Measurements from ENCODE around the gene LMF1. TPM values are rescaled to one million over a fixed set of nuclear protein-coding genes. Genes with fewer than 3 reads are reported as not detected.

LMF1 gene
- total RNA-seq, 4 donors from 2014 or later = 23.2 to 97.8 (median 89.1) TPM

DNA sequence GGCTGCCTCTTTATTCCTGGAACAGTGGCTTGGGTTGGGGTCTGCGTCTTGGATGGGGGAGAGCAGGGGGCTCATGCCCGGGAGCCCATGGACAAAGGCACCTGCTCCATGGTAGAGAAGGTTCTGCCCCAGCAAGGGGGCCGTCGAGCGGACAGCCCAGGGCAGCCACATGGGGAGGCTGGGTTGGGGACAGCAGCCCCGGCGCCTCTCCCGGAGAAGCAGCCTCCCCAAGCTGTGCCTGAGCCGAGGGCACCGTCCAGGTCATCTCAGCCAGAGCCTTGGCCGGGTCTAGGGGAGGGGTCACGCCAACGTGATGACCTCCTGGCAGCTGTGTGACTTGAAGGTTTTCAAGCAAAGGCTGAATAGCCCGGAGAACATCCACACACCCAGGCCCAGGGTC lies 137.4 kb downstream of the LMF1 start:
- 75 to 77% methylated on average over 6 to 12 of the region's 14 CpGs for WGBS, 2 donors
- TF ChIP-seq, protein P1, sequence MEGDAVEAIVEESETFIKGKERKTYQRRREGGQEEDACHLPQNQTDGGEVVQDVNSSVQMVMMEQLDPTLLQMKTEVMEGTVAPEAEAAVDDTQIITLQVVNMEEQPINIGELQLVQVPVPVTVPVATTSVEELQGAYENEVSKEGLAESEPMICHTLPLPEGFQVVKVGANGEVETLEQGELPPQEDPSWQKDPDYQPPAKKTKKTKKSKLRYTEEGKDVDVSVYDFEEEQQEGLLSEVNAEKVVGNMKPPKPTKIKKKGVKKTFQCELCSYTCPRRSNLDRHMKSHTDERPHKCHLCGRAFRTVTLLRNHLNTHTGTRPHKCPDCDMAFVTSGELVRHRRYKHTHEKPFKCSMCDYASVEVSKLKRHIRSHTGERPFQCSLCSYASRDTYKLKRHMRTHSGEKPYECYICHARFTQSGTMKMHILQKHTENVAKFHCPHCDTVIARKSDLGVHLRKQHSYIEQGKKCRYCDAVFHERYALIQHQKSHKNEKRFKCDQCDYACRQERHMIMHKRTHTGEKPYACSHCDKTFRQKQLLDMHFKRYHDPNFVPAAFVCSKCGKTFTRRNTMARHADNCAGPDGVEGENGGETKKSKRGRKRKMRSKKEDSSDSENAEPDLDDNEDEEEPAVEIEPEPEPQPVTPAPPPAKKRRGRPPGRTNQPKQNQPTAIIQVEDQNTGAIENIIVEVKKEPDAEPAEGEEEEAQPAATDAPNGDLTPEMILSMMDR (IDR thresholded peaks at IDR 0.05) = no peak
- TF ChIP-seq POLR2A (IDR thresholded peaks at IDR 0.05) = no peak
- no peaks in the 10 kb centered on the region for H3K36me3 ChIP-seq
- H3K4me3 ChIP-seq (replicated peaks in 1 of 3) = no peak overlapping the region
- H3K27me3 ChIP-seq = no peaks in the 10 kb centered on the region
- H3K9me3 ChIP-seq = no peaks in the 10 kb centered on the region
- H3K4me1 ChIP-seq = no peaks in the 10 kb centered on the region
- no peak overlapping the region for H3K27ac ChIP-seq
- DNase-seq = no peak
- intact Hi-C loops (cut with DNase I) = no loop called here

DNA sequence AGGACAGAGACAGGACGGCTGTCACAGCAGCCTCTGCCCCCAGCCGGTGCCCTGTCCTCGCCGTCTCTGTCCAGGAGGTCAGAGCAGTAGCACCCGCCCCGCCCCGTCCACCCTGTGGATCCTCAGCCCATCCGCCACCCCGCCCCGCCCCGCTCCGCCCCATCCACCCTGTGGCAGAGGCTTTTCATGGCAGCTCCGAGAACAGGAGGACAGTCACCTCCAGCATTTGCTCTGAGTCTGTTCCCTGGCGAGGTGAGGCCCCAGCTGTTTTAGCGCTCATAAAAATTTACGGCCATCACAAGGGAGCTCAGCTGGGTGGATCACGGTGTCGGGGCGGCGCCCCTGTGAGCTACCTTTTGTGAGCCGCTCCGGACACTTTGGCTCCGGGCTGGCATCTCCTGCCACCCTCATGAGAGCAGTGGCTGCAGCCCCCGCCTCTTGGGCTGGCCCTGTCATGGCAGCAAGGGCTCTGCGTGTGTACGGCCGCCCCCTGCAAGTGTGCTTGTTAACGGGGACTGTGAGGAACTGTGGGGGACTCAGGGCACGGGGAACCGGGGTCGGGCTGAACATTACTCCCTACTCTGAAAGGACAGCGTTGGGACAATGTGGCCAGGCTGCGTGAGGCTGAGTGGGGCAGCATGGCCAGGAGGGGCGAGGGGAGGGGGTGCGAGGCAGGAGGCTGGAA lies 138.0 kb downstream of the LMF1 start:
- Histone ChIP-seq H3K9me3 (no peaks in the 10 kb centered on the region), H3K4me3 (replicated peaks in 1 of 3) (no peak overlapping the region), H3K27ac (no peak overlapping the region), H3K4me1 (no peaks in the 10 kb centered on the region), H3K27me3 (no peaks in the 10 kb centered on the region), H3K36me3 (no peaks in the 10 kb centered on the region)
- no peak for TF ChIP-seq POLR2A (IDR thresholded peaks at IDR 0.05)
- TF ChIP-seq, protein P1 (IDR thresholded peaks at IDR 0.05) = no peak
- WGBS, 2 donors = 86 to 91% methylated on average over 23 to 27 of the region's 35 CpGs
- no peak for DNase-seq
- intact Hi-C loops (cut with DNase I) = no loop called here

DNA sequence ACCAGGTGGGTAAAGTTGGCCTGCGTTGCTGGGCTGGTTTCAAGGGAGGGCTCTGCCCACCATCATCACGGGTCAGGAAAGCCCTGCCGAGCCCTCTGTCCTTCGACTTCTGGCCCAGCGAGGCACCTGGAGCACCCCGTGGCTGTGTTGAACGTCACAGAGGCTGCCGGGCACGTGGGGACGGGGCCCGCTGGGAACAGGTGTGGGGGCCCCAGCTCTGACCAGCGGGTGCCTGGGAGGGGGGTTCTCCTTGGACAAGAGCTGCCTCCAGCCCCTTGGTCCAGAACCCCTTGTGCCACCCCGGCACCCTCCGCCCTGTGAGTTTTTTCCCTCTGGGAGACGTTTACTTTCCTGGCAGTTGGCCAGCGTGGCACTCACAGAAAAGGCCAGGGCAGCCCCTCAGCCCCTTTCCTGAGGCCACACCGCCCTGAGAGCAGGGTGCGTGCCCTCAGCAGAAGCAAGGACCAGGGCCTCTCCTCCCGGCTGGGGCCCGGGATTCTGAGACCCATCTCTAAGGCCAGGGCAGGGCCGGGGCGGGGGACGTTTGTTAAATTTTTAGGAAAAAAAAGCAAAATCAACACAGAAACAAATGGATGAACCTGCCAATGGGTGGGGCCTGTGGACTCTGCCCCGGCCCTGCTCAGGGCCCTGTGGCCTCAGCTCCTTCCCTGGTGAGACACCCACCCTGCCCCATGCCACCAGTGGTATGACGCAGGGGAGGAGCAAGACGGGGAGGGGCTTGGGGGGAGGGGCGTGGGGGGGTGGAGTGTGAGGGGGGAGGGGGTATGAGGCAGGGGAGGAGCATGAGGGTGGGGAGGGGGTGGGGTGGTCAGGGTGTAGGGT lies 139.0 kb downstream of the LMF1 start:
- Histone ChIP-seq H3K36me3 (no peaks in the 10 kb centered on the region), H3K27me3 (no peaks in the 10 kb centered on the region), H3K4me1 (no peaks in the 10 kb centered on the region), H3K4me3 (replicated peaks in 1 of 3) (no peak overlapping the region), H3K9me3 (no peaks in the 10 kb centered on the region), H3K27ac (no peak overlapping the region)
- intact Hi-C loops (cut with DNase I) = no loop called here
- TF ChIP-seq, protein P1 (IDR thresholded peaks at IDR 0.05) = no peak
- TF ChIP-seq POLR2A (IDR thresholded peaks at IDR 0.05) = no peak
- 54 to 72% methylated on average over 13 to 15 of the region's 27 CpGs for WGBS, 2 donors
- no peak for DNase-seq

DNA sequence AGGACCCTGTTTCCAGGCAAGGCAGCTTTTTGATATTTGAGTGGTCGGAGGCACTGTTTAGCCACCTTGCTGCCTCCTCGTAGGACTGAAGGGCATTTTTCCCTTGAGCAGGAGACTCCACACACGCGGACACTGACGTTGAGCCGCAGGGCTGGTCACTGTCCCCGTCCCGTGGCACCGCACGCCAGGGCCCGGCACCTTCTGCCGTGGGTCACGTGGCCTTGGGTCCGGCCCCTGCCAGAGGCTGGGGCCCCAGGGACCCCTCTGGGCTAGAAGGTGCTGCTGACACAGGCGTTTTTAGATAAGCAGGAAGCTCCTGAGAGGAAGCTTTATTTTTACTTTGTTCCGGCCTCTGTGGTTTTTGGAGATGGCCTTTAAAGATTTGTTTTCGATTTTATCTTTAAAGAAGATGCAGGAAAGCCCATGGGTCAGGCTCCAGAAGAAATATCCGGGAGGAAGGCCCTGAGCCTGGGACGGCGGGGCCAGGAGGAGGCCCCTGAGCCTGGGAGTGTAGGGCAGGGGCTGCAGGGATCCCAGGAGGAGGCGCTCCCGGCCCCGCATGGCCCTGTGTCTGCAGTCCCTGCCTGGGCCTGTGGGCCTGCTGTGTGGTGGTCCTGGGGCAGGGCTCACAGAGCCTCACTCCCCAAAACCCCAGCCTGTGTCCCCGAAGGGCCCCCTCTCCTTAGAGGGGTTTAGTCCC lies 139.8 kb downstream of the LMF1 start:
- Histone ChIP-seq H3K4me1 (no peaks in the 10 kb centered on the region), H3K36me3 (no peaks in the 10 kb centered on the region), H3K4me3 (replicated peaks in 1 of 3) (no peak overlapping the region), H3K27ac (no peak overlapping the region), H3K9me3 (no peaks in the 10 kb centered on the region), H3K27me3 (no peaks in the 10 kb centered on the region)
- intact Hi-C loops (cut with DNase I) = no loop called here
- DNase-seq = no peak
- TF ChIP-seq, protein P1 (IDR thresholded peaks at IDR 0.05) = no peak
- TF ChIP-seq POLR2A (IDR thresholded peaks at IDR 0.05) = no peak
- 57 to 70% methylated on average over 16 to 20 of the region's 24 CpGs for WGBS, 2 donors
